ENCODE results near the gene NRIP1.

DNA sequence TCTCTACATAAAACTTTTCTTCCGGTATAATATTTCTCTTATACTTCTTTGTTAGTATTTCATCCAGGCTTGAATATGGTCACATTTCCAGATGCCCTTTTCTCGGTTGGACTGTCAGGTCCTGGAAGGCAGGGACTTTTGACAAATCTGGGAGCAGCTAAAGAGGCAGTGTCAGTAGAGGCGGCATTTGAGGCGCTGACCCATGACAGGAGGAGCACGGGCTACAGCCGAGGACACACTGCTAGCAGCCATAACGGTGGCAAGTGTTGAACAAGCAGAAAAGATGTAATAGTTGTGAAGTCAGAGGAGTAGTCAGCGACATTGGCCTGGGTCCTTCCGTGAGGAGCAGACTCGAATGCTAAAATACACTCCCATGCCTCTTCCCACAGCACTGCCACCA is 14.5 kb upstream of the NRIP1 start:
- TF ChIP-seq, protein P1, sequence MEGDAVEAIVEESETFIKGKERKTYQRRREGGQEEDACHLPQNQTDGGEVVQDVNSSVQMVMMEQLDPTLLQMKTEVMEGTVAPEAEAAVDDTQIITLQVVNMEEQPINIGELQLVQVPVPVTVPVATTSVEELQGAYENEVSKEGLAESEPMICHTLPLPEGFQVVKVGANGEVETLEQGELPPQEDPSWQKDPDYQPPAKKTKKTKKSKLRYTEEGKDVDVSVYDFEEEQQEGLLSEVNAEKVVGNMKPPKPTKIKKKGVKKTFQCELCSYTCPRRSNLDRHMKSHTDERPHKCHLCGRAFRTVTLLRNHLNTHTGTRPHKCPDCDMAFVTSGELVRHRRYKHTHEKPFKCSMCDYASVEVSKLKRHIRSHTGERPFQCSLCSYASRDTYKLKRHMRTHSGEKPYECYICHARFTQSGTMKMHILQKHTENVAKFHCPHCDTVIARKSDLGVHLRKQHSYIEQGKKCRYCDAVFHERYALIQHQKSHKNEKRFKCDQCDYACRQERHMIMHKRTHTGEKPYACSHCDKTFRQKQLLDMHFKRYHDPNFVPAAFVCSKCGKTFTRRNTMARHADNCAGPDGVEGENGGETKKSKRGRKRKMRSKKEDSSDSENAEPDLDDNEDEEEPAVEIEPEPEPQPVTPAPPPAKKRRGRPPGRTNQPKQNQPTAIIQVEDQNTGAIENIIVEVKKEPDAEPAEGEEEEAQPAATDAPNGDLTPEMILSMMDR (IDR thresholded peaks at IDR 0.05; ENCODE audit: low read length) = no peak
- no peak for TF ChIP-seq EZH2phosphoT487 (IDR thresholded peaks at IDR 0.05; ENCODE audit: low read length)
